BLaER1 (cell line): Measurements from ENCODE around the gene MAFF.

Source experiments
- H3K27ac ChIP-seq: shearing (Covaris generic); formaldehyde crosslinking; 2 replicates; pipeline ENCODE4 v1.8.1; 2022
- H3K27me3 ChIP-seq: shearing (Covaris generic); formaldehyde crosslinking; 2 replicates; pipeline ENCODE4 v1.8.1; 2022
- H3K36me3 ChIP-seq: shearing (Covaris generic); formaldehyde crosslinking; 2 replicates; pipeline ENCODE4 v1.8.1; 2022
- H3K4me1 ChIP-seq: shearing (Covaris generic); formaldehyde crosslinking; 2 replicates; pipeline ENCODE4 v1.8.1; 2022
- H3K4me2 ChIP-seq: shearing (Covaris generic); formaldehyde crosslinking; 2 replicates; pipeline ENCODE4 v1.8.1; 2022
- H3K4me3 ChIP-seq: shearing (Covaris generic); formaldehyde crosslinking; 2 replicates; pipeline ENCODE4 v1.8.1; 2022
- H3K9ac ChIP-seq: shearing (Covaris generic); formaldehyde crosslinking; 2 replicates; pipeline ENCODE4 v1.8.1; 2022
- H3K9me3 ChIP-seq: shearing (Covaris generic); formaldehyde crosslinking; 2 replicates; pipeline ENCODE4 v1.8.1; 2022
- H4K20me1 ChIP-seq: shearing (Covaris generic); formaldehyde crosslinking; 2 replicates; pipeline ENCODE4 v1.8.1; 2022
- Cebpa-rat ChIP-seq: shearing (Covaris generic); IDR thresholded peaks from 2 replicates; pipeline ENCODE4 v1.8.1; 2022

MAFF gene

DNA sequence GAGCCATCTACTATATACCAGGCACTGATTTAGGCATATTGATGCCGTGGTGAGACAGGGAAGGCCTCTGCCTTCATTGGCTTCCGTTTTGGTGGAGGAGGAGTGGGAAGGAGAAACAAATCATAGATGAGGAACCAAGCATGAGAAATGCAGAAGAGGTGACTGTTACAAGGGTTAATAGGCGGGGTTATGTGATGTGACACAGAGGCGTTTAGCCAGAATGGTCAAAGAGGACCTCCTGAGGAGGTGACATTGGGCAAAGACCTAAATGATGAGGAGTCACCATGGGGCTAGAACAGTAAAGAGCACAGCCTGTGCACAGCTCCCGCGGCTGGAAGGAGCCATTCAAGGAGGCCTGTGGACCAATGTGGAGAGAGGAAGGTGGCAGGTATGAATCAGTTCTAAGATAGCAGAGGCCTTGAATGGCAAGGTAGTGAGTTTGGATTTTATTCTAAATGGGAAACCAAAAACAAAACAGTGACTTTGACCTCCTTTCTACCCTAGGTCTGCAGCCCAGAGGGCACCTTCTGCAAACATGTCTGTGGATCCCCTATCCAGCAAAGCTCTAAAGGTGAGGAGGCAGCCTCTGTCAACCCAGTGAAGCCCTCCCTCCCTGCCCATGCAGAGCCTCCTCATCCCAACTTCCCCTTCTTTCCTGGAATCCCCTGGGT lies 11.7 kb downstream of the MAFF start:
- Histone ChIP-seq H3K4me1 (peaks cover 27% of the 10 kb centered on the region), H3K4me2 (peak overlapping the region; percentile 64), H3K27me3 (no peaks in the 10 kb centered on the region), H3K36me3 (0 out of 2 replicates have a peak, but pooled peaks cover 1% of the 10 kb centered on the region), H3K9ac (no peak overlapping the region), H3K9me3 (no peaks in the 10 kb centered on the region), H4K20me1 (no peaks in the 10 kb centered on the region), H3K4me3 (no peak overlapping the region), H3K27ac (no peak overlapping the region)
- no peak for TF ChIP-seq Cebpa-rat

- H3K9ac ChIP-seq: no peak overlapping the region
Observed at GRCh38 chr22:38213990-38214301, 12.2 kb downstream of the MAFF start.

GRCh38 chr22:38214302-38215056 lies 12.7 kb downstream of the MAFF start:
- Histone ChIP-seq H3K4me3 (peak overlapping the region; percentile 58), H3K27me3 (no peaks in the 10 kb centered on the region), H4K20me1 (no peaks in the 10 kb centered on the region), H3K9ac (peak overlapping the region; percentile 3; the same call in 1 of the 2 replicates), H3K4me1 (peaks cover 37% of the 10 kb centered on the region), H3K36me3 (0 out of 2 replicates have a peak, but pooled peaks cover 7% of the 10 kb centered on the region), H3K9me3 (no peaks in the 10 kb centered on the region), H3K27ac (no peak overlapping the region), H3K4me2 (peak overlapping the region; percentile 64)
- no peak for TF ChIP-seq Cebpa-rat

More at GRCh38 chr22:38213990-38214301, 12.2 kb downstream of the MAFF start:
- peak overlapping the region; percentile 64 for H3K4me2 ChIP-seq
- H3K4me3 ChIP-seq: peak overlapping the region; percentile 58
- 0 out of 2 replicates have a peak, but pooled peaks cover 6% of the 10 kb centered on the region for H3K36me3 ChIP-seq
- H3K4me1 ChIP-seq: peaks cover 32% of the 10 kb centered on the region
- H3K9me3 ChIP-seq: no peaks in the 10 kb centered on the region
- H3K27me3 ChIP-seq: no peaks in the 10 kb centered on the region
- TF ChIP-seq Cebpa-rat: no peak
- H4K20me1 ChIP-seq: no peaks in the 10 kb centered on the region
- H3K27ac ChIP-seq: no peak overlapping the region

DNA sequence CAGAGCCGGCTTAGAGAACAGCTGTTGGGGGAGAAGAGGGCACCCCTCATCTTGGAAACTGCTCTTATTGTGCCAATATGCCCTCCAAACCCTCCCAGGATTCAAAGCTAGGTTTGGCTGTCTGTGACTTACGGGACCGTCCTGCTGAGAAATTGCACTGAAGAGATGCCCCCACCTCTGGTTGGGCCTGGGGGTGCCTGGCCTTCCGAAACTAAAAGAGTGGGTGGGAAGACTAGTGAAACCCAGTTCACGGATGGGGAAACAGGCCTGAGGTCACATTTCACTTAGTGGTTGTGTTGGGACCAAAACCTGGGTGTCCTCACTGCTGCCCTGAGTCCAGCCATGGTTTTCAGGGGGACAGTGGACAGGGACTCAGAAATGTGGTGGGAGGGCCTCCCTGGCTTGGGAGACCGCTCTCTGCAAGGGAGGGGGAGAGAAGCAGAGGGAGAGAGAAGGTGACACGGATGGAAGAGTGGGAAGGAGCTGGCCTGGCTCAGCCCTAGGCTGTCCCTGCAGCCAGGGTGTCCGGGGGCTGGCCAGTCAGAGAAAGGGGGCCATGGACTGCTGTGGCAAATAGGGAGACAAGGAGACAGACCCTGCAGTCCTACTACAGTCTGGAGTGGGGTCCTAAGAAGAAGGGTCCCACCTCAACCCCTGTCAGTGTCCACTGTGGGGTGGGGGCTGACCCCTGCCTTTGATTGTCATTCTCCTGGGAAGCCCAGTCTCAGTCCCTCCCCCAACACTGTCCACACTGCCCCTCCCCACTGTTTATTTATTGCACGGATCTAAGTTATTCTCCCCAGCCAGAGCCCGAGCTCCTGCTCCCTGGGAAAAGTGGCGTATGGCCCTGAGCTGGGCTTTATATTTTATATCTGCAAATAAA lies 13.6 kb downstream of the MAFF start:
- H3K9me3 ChIP-seq: no peaks in the 10 kb centered on the region
- peaks cover 9% of the 10 kb centered on the region; the same call in 1 of the 2 replicates for H3K36me3 ChIP-seq
- H4K20me1 ChIP-seq: no peaks in the 10 kb centered on the region
- H3K27me3 ChIP-seq: no peaks in the 10 kb centered on the region
- peaks cover 46% of the 10 kb centered on the region for H3K4me1 ChIP-seq
- H3K4me2 ChIP-seq: peak overlapping the region; percentile 64
- no peak for TF ChIP-seq Cebpa-rat
- no peak overlapping the region for H3K4me3 ChIP-seq
- H3K9ac ChIP-seq: no peak overlapping the region
- no peak overlapping the region for H3K27ac ChIP-seq

DNA sequence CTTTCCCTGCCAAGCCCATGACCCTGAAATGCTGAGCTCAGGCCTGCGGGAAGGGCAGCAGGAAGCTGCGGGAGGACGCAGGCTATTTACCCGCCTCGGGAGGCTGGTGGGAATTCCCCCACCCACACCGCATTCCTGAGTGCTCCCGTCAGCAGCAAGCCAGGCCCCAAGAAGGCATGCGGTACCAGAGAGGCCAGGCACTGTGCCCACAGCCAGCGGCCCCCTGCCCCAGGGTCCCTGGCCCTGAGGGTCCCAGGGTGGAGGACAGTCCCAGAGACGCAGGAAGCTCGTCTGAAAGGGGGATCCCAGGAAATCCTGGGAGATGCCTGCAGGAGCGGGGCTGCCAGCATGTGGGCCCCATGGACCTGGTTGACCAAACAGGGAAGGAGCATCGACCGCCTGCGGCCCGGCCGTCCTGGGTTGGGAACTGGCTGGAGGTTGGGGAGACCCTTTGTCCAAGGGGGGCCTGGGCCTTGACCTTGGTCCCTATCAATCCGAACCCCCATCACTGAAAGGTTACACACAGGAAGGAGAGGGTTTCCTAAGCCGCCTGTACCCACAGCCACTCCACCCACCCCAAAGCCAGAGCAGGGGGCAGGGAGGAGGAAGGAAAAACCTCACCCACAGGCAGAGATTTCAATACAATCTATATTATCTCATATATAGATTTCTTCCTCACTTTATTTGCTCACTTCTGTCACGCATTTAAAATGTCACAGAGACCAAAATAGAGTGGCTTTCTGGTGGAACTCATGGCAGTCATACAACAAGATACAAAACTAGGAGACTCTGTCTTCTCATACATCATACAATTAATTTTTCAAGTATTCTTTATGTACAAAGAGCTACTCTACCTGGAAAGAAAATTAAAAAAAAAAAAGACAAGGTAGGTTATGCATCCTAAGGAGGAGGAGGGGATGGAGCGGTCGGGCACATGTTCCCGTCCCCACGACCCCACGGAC lies 17.1 kb downstream of the MAFF start:
- H3K9ac ChIP-seq: 0 out of 2 replicates have a peak overlapping the region, but pooled peaks have one; percentile 46
- H3K4me2 ChIP-seq: peak overlapping the region; percentile 57
- no peaks in the 10 kb centered on the region for H3K9me3 ChIP-seq
- H3K4me3 ChIP-seq: no peak overlapping the region
- H3K27me3 ChIP-seq: no peaks in the 10 kb centered on the region
- no peak for TF ChIP-seq Cebpa-rat
- peaks cover 22% of the 10 kb centered on the region for H3K36me3 ChIP-seq
- H4K20me1 ChIP-seq: no peaks in the 10 kb centered on the region
- peak overlapping the region; percentile 73; the same call in 1 of the 2 replicates for H3K27ac ChIP-seq
- H3K4me1 ChIP-seq: peaks cover 66% of the 10 kb centered on the region

- H3K9ac ChIP-seq: peak overlapping the region; percentile 46; the same call in 1 of the 2 replicates
- H3K4me3 ChIP-seq: no peak overlapping the region
- no peaks in the 10 kb centered on the region for H3K9me3 ChIP-seq
- peaks cover 25% of the 10 kb centered on the region for H3K36me3 ChIP-seq
- peak overlapping the region; percentile 57 for H3K4me2 ChIP-seq
- peak overlapping the region; percentile 73 for H3K27ac ChIP-seq
- no peak for TF ChIP-seq Cebpa-rat
- peaks cover 68% of the 10 kb centered on the region for H3K4me1 ChIP-seq
- H4K20me1 ChIP-seq: no peaks in the 10 kb centered on the region
- no peaks in the 10 kb centered on the region for H3K27me3 ChIP-seq
Observed at GRCh38 chr22:38219632-38220031, 17.8 kb downstream of the MAFF start.

- H3K9ac ChIP-seq: peak overlapping the region; percentile 46
- H3K27ac ChIP-seq: peak overlapping the region; percentile 73
Observed at GRCh38 chr22:38220163-38220562, 18.4 kb downstream of the MAFF start.

DNA sequence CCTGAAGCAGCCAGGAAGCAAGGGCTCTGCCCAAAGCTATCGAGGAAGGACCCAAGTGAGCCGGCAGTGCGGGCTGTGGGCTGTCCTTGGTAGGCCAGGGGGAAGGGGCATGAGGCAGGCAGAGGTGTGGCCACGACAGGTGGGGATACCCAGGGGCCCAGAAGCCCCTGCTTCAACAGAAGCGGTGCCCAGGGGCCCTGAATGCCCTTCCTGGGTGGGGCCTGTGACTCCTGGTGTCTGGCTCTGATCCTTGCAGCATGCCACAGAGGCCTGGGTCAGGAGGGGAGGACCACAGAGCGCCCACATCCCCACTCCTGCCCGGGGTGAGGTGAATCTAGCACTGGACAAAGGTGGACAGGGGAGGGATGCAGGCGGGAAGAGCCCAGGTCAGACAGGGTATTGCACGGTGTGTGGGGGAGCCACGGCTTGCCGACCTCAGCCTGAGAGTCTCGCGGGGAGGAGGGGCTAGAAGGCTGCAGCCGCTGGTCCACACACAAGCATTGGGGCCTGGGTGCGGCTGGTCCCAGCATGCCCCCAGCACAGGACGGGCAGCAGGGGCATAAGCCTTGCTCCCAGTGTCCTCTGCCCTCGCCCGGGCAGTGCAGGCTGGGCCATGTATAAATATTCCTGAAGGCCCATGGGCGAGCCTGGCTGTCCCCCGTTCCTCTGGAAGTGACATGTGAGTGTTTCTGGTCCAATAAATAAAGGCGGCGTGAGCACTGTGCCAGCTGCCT lies 19.0 kb downstream of the MAFF start:
- Histone ChIP-seq H3K4me3 (no peak overlapping the region), H3K9me3 (no peaks in the 10 kb centered on the region), H3K4me1 (peaks cover 66% of the 10 kb centered on the region), H3K9ac (peak overlapping the region; percentile 46), H3K4me2 (peak overlapping the region; percentile 57), H3K27ac (peak overlapping the region; percentile 73), H3K36me3 (peaks cover 37% of the 10 kb centered on the region), H3K27me3 (no peaks in the 10 kb centered on the region), H4K20me1 (no peaks in the 10 kb centered on the region)
- no peak for TF ChIP-seq Cebpa-rat

More at GRCh38 chr22:38220163-38220562, 18.4 kb downstream of the MAFF start:
- no peak for TF ChIP-seq Cebpa-rat
- Histone ChIP-seq H3K27me3 (no peaks in the 10 kb centered on the region), H4K20me1 (no peaks in the 10 kb centered on the region), H3K4me1 (peaks cover 67% of the 10 kb centered on the region), H3K9me3 (no peaks in the 10 kb centered on the region), H3K4me2 (peak overlapping the region; percentile 57), H3K36me3 (peaks cover 30% of the 10 kb centered on the region), H3K4me3 (no peak overlapping the region)
